ENCODE data around the gene DPM3. TPM values are rescaled to one million over a fixed set of nuclear protein-coding genes. Genes with fewer than 3 reads are reported as not detected.
A peak's percentile ranks its signal among the peaks of the same experiment; 100 is the strongest.

Gene DPM3
- total and polyA plus RNA-seq, 2 of the 13 experiments (the other 11 are each of a cell fraction or from before 2014, with no cell fraction given): 23.2 to 53.4 TPM

DNA sequence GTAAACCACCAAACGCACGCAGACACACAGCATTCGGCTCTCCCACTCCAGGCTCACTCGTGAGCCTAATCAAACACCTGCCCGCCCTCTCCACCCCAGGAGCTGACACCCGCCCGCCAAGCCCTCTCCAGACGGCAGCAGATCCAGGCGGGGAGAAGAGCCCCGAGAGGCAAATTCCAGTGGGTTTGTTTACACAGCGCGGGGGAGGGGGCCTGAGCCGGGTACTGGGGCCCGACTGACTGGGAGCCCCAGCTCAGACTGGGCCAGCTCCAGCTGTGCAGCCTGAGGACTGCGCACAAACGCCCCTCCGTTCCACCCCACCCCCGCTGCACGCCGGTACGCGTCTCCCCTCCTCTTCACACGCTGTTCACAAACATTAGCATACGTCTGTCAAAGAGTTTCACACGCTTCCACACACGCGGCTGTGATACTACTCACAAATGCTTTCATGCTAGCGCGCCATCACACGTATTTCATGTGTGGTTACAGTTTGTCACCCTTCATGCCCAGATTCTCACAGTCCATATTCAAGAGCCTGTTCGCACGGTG lies 13.7 kb downstream of the DPM3 start (continued):
- no peak for TF ChIP-seq ADNP (CRISPR knock-in tag; IDR thresholded peaks at IDR 0.05)
- no peak for TF ChIP-seq ZBTB4 (CRISPR knock-in tag; IDR thresholded peaks at IDR 0.05; ENCODE audit: borderline replicate concordance)
- TF ChIP-seq ZFX (CRISPR knock-in tag; IDR thresholded peaks at IDR 0.05; ENCODE audit: low read depth): no peak
- TF ChIP-seq FOXO1 (CRISPR knock-in tag; IDR thresholded peaks at IDR 0.05): no peak
- TF ChIP-seq AGO2 (optimal IDR thresholded peaks at IDR 0.05; ENCODE audit: low read depth, low read length): peak; percentile 94
- TF ChIP-seq ZNF724P (CRISPR knock-in tag; IDR thresholded peaks at IDR 0.05; ENCODE audit: borderline replicate concordance): no peak
- TF ChIP-seq, protein P1, sequence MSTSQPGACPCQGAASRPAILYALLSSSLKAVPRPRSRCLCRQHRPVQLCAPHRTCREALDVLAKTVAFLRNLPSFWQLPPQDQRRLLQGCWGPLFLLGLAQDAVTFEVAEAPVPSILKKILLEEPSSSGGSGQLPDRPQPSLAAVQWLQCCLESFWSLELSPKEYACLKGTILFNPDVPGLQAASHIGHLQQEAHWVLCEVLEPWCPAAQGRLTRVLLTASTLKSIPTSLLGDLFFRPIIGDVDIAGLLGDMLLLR (CRISPR knock-in tag; IDR thresholded peaks at IDR 0.05): no peak
- no peak; the same call in none of the 2 replicates for TF ChIP-seq CBFB (CRISPR knock-in tag; IDR thresholded peaks at IDR 0.05)
- no peak for TF ChIP-seq TCF7L2 (IDR thresholded peaks at IDR 0.05; ENCODE audit: low read depth, low read length)
- no peak for TF ChIP-seq GATAD1 (CRISPR knock-in tag; IDR thresholded peaks at IDR 0.05)
- TF ChIP-seq ZNF609 (CRISPR knock-in tag; IDR thresholded peaks at IDR 0.05; ENCODE audit: borderline replicate concordance): no peak
- no peak for TF ChIP-seq TEF (CRISPR knock-in tag; IDR thresholded peaks at IDR 0.05)
- no peak for TF ChIP-seq PHF8 (CRISPR knock-in tag; IDR thresholded peaks at IDR 0.05)
- TF ChIP-seq, protein P2, sequence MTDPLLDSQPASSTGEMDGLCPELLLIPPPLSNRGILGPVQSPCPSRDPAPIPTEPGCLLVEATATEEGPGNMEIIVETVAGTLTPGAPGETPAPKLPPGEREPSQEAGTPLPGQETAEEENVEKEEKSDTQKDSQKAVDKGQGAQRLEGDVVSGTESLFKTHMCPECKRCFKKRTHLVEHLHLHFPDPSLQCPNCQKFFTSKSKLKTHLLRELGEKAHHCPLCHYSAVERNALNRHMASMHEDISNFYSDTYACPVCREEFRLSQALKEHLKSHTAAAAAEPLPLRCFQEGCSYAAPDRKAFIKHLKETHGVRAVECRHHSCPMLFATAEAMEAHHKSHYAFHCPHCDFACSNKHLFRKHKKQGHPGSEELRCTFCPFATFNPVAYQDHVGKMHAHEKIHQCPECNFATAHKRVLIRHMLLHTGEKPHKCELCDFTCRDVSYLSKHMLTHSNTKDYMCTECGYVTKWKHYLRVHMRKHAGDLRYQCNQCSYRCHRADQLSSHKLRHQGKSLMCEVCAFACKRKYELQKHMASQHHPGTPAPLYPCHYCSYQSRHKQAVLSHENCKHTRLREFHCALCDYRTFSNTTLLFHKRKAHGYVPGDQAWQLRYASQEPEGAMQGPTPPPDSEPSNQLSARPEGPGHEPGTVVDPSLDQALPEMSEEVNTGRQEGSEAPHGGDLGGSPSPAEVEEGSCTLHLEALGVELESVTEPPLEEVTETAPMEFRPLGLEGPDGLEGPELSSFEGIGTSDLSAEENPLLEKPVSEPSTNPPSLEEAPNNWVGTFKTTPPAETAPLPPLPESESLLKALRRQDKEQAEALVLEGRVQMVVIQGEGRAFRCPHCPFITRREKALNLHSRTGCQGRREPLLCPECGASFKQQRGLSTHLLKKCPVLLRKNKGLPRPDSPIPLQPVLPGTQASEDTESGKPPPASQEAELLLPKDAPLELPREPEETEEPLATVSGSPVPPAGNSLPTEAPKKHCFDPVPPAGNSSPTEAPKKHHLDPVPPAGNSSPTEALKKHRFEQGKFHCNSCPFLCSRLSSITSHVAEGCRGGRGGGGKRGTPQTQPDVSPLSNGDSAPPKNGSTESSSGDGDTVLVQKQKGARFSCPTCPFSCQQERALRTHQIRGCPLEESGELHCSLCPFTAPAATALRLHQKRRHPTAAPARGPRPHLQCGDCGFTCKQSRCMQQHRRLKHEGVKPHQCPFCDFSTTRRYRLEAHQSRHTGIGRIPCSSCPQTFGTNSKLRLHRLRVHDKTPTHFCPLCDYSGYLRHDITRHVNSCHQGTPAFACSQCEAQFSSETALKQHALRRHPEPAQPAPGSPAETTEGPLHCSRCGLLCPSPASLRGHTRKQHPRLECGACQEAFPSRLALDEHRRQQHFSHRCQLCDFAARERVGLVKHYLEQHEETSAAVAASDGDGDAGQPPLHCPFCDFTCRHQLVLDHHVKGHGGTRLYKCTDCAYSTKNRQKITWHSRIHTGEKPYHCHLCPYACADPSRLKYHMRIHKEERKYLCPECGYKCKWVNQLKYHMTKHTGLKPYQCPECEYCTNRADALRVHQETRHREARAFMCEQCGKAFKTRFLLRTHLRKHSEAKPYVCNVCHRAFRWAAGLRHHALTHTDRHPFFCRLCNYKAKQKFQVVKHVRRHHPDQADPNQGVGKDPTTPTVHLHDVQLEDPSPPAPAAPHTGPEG (CRISPR knock-in tag; IDR thresholded peaks at IDR 0.05): no peak
- no peak for TF ChIP-seq DMAP1 (CRISPR knock-in tag; IDR thresholded peaks at IDR 0.05)
